K562 (cell line): ENCODE results near the gene PRMT7. TPM values are rescaled to one million over a fixed set of nuclear protein-coding genes. Genes with fewer than 3 reads are reported as not detected.

Experiments used
- ATAC-seq: fragments of 200-7000 bp; cut with Tn5 transposase; 3 replicates; pipeline ENCODE4 v1.9.1; 2020; ENCODE audit warnings: moderate library complexity
- BruUV-seq: library from RNA; stranded (reverse); fragments of 400-500 nt; replicated peaks from 2 replicates; lab custom pipeline; 2021; lab: Mats Ljungman, UMichigan
- CTCF ChIA-PET: fragments of 300-600 bp; formaldehyde crosslinking; extraction: SDS; loops from one replicate; lab custom pipeline; 2021; ENCODE audit warnings: low intra/inter-chr PET ratio; lab: Yijun Ruan, JAX
- POLR2A ChIA-PET: fragments of 300-600, 350-650 bp; sonication (Branson Sonifier 250); formaldehyde crosslinking; extraction: SDS; loops from one replicate; lab custom pipeline; 2021; ENCODE audit warnings: antibody characterized with exemption, inconsistent platforms; lab: Yijun Ruan, JAX
- DNase-seq, 4 experiments: peaks; one replicate each; pipeline versions ENCODE4 v3.0.0 to v3.0.0-alpha.2; 2011 to 2018; ENCODE audit warnings: low spot score in 3 of 4, mixed read lengths in 3 of 4; ENCODE audit errors: extremely low read depth in 1 of 4
- FAIRE-seq: peaks from 2 replicates; lab custom pipeline; 2011; peaks lifted over from hg19 to GRCh38; lab: Jason Lieb, UNC
- H2AFZ ChIP-seq: 2 replicates; pipeline ENCODE4 v1.6.0; 2011; ENCODE audit warnings: low read depth, low read length, control low read depth, inconsistent platforms
- H3K27ac ChIP-seq: fragments of 200-600 bp; 3 replicates; pipeline ENCODE4 v1.8.0; 2011; ENCODE audit warnings: low read depth, mild to moderate bottlenecking, control low read depth, inconsistent platforms, low read length, moderate library complexity, mixed read lengths; ENCODE audit errors: extremely low read depth
- H3K27me3 ChIP-seq, 2 experiments: fragments of 300-600 bp in 1 of 2; 2 replicates in 1 of 2; 3 replicates in 1 of 2; pipeline versions ENCODE4 v1.6.0 to v1.8.0; 2011; ENCODE audit warnings: inconsistent platforms in 2 of 2, low read length in 2 of 2, mild to moderate bottlenecking in 1 of 2, mixed read lengths in 1 of 2, moderate library complexity in 1 of 2; ENCODE audit not compliant: control insufficient read depth in 2 of 2, insufficient read depth in 2 of 2
- H3K36me3 ChIP-seq: fragments of 300-600 bp; 3 replicates; pipeline ENCODE4 v1.8.0; 2011; ENCODE audit warnings: mild to moderate bottlenecking, low read length, inconsistent platforms; ENCODE audit not compliant: control insufficient read depth, insufficient read depth
- H3K4me1 ChIP-seq, 2 experiments: fragments of 200-600 bp in 1 of 2; replicated peaks in 1 of 2; 2 replicates in 1 of 2; 3 replicates in 1 of 2; pipeline versions ENCODE4 v1.5.1 to v1.8.0; 2011; ENCODE audit warnings: inconsistent platforms in 2 of 2, low read length in 2 of 2, mild to moderate bottlenecking in 1 of 2, mixed read lengths in 1 of 2, moderate library complexity in 1 of 2; ENCODE audit not compliant: control insufficient read depth in 2 of 2, insufficient read depth in 2 of 2
- H3K4me2 ChIP-seq: 2 replicates; pipeline ENCODE4 v1.6.1; 2011; ENCODE audit warnings: low read length, control low read depth, inconsistent platforms, mixed read lengths; ENCODE audit not compliant: insufficient read depth
- H3K4me3 ChIP-seq: fragments of 200-600 bp; sonication (generic), shearing (Covaris generic); 2 replicates; pipeline ENCODE4 v1.5.1; 2016; ENCODE audit warnings: control low read depth, inconsistent platforms
- H3K79me2 ChIP-seq: fragments of 200-600 bp; 3 replicates; pipeline ENCODE4 v1.8.0; 2011; ENCODE audit warnings: low read length, inconsistent platforms; ENCODE audit not compliant: control insufficient read depth, insufficient read depth
- H3K9ac ChIP-seq, 2 experiments: 2 replicates each; pipeline versions ENCODE4 v1.6.0 to v1.6.1; 2011; ENCODE audit warnings: low read depth in 2 of 2, low read length in 2 of 2, control low read depth in 1 of 2, inconsistent platforms in 1 of 2, mild to moderate bottlenecking in 1 of 2, mixed read lengths in 1 of 2; ENCODE audit not compliant: insufficient read depth in 1 of 2
- H3K9me1 ChIP-seq: one replicate; pipeline ENCODE4 v1.6.0; 2011; ENCODE audit warnings: inconsistent platforms, mild to moderate bottlenecking, low read length, moderate library complexity; ENCODE audit not compliant: control insufficient read depth, insufficient read depth
- H3K9me3 ChIP-seq: replicated peaks from 2 replicates; pipeline ENCODE4 v1.5.1; 2011; ENCODE audit warnings: low read depth, low read length, inconsistent platforms; ENCODE audit not compliant: control insufficient read depth, insufficient read depth
- H4K20me1 ChIP-seq: replicated peaks from 2 replicates; pipeline ENCODE4 v1.6.1; 2011; ENCODE audit warnings: low read length, inconsistent platforms, mixed read lengths; ENCODE audit not compliant: control insufficient read depth, insufficient read depth
- BCL6 ChIP-seq: fragments of 250-450 bp; sonication (Bioruptor Pico); IDR thresholded peaks from 2 replicates; pipeline ENCODE4 v1.4.0; 2020
- CHCHD3 ChIP-seq: fragments of 250-450 bp; sonication (Bioruptor Pico); IDR thresholded peaks from 2 replicates; pipeline ENCODE4 v2.1.2; 2022; ENCODE audit warnings: mild to moderate bottlenecking
- DACH1 ChIP-seq: fragments of 450-650 bp; IDR thresholded peaks from 2 replicates; pipeline ENCODE4 v1.6.1; 2018; ENCODE audit not compliant: partially characterized antibody
- ETV6 ChIP-seq, 3 experiments: fragments of 150-350 bp in 1 of 3; sonication (generic) in 1 of 3; formaldehyde crosslinking in 1 of 3; IDR thresholded peaks; 2 replicates each; pipeline versions ENCODE4 v1.6.1 to v1.8.0; 2014 to 2022; ENCODE audit warnings: borderline replicate concordance in 2 of 3, low read depth in 2 of 3, antibody characterized with exemption in 1 of 3, low read length in 1 of 3, mild to moderate bottlenecking in 1 of 3, missing genetic modification reagents in 1 of 3
- TEAD2 ChIP-seq: fragments of 450-650 bp; IDR thresholded peaks from 2 replicates; pipeline ENCODE4 v1.6.1; 2016; ENCODE audit warnings: missing genetic modification characterization, control low read depth, missing compliant biosample characterization
- ZFP91 ChIP-seq: sonication (generic); formaldehyde crosslinking; IDR thresholded peaks from 2 replicates; pipeline ENCODE4 v1.8.0; 2022; ENCODE audit warnings: mild to moderate bottlenecking, missing genetic modification reagents
- ZNF217 ChIP-seq: sonication (generic); formaldehyde crosslinking; IDR thresholded peaks from 2 replicates; pipeline ENCODE4 v1.8.0; 2022; ENCODE audit warnings: mild to moderate bottlenecking, missing genetic modification reagents
- ZNF23 ChIP-seq: fragments of 250-450 bp; sonication (Bioruptor Pico); IDR thresholded peaks from 2 replicates; pipeline ENCODE4 v1.4.0; 2020; ENCODE audit warnings: mild to moderate bottlenecking
- ZNF24 ChIP-seq: fragments of 450-650 bp; IDR thresholded peaks from 2 replicates; pipeline ENCODE4 v1.6.1; 2016
- WGBS: fragments of 100-300 bp; shearing (Covaris generic); methylation state at CpG from one replicate; pipeline ENCODE4 v1.1.6; 2016; ENCODE audit warnings: low coverage, mixed read lengths; ENCODE audit not compliant: insufficient coverage; ENCODE audit errors: missing lambda C conversion rate; 5-methylcytosine and 5-hydroxymethylcytosine counted together
- in situ Hi-C: fragments of 300-500 bp; cut with MboI; formaldehyde crosslinking; loops from 4 replicates; pipeline ENCODE4 v1.15.0; 2018; ENCODE audit warnings: inconsistent platforms, mixed read lengths
- intact Hi-C: fragments of 100-400 bp; cut with micrococcal nuclease; formaldehyde crosslinking; loops from 2 replicates; pipeline ENCODE4 v1.14.2; 2022
- polyA plus RNA-seq, 8 experiments: library from polyadenylated mRNA; depleted of rRNA in 4 of 8; stranded (reverse) in 5 of 8; unstranded in 3 of 8; fragments of >200 nt; fragmentation: Nextera tagmentation in 2 of 8; fragmentation: Illumina TruSeq in 1 of 8; extraction: Ambion mirVana in 2 of 8; extraction: Trizol in 1 of 8; gene quantifications; 2 replicates each; pipeline versions ENCODE4 v1.2.1 to v1.2.3, GENCODE V29; 2011 to 2014; ENCODE audit warnings: inconsistent platforms in 1 of 8, missing spikeins in 1 of 8
- total RNA-seq, 7 experiments: library from RNA; depleted of rRNA in 6 of 7; stranded (reverse); fragments of >200 nt in 6 of 7; fragmentation: Illumina TruSeq in 2 of 7; extraction: Trizol in 2 of 7; gene quantifications; 2 replicates each; pipeline versions ENCODE4 v1.2.1 to v1.2.3, GENCODE V29; 2011 to 2021; ENCODE audit warnings: low replicate concordance in 1 of 7
- TF ChIP-seq, protein P1 (sequence below), 2 experiments: fragments of 450-650 bp in 1 of 2; sonication (generic) in 1 of 2; formaldehyde crosslinking in 1 of 2; IDR thresholded peaks in 1 of 2; conservative IDR thresholded peaks in 1 of 2; 2 replicates each; pipeline versions ENCODE4 v1.6.1 to v1.8.1; 2016 to 2023; ENCODE audit warnings: mild to moderate bottlenecking in 2 of 2, moderate library complexity in 2 of 2, inconsistent platforms in 1 of 2, missing genetic modification reagents in 1 of 2
- TF ChIP-seq, protein P2 (sequence below), 2 experiments: fragments of 250-450 bp in 1 of 2; fragments of 450-650 bp in 1 of 2; sonication (Bioruptor Pico) in 1 of 2; IDR thresholded peaks; 2 replicates each; pipeline versions ENCODE4 v1.6.1 to v1.8.0; 2016 to 2021; ENCODE audit warnings: mild to moderate bottlenecking in 2 of 2, moderate library complexity in 2 of 2, missing compliant biosample characterization in 1 of 2, missing genetic modification characterization in 1 of 2

The PRMT7 gene
- total and polyA plus RNA-seq, 9 of the 15 experiments (the other 6 are each of a cell fraction or from before 2014, with no cell fraction given), result 6.4 to 88.8 (median 73.1) TPM

DNA sequence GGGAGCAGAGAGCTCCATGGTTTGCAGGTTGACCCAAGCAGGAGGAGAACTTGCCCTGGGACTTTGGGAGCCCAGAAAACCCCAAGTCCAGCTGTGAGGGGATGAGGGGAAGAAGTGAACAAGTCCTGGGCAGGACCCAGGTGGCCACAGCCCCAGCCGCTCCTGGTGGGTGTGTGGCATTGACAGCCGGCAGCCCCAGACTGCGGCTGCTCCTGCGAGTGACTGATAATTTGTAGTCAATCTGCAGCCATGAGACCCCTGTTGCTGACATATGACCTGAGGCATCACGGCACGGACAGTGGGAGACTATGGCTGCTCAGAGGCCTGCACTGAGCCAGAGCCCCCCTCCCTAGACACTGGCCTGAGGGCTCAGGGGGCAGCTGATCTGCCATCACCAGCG, 66.4 kb downstream of the PRMT7 start (continued):
- TF ChIP-seq TEAD2 (tag), result no peak
- TF ChIP-seq, protein P1, sequence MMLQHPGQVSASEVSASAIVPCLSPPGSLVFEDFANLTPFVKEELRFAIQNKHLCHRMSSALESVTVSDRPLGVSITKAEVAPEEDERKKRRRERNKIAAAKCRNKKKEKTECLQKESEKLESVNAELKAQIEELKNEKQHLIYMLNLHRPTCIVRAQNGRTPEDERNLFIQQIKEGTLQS (IDR thresholded peaks at IDR 0.05), result no peak
- TF ChIP-seq, protein P1 (CRISPR knock-in tag; conservative IDR thresholded peaks at IDR 0.05), result no peak
- TF ChIP-seq, protein P2, sequence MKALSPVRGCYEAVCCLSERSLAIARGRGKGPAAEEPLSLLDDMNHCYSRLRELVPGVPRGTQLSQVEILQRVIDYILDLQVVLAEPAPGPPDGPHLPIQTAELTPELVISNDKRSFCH (CRISPR knock-in tag; IDR thresholded peaks at IDR 0.05), result no peak
- TF ChIP-seq, protein P2 (tag; IDR thresholded peaks at IDR 0.05), result no peak

- DNase-seq (no peak), ATAC-seq (no peak), FAIRE-seq (no peak)
- BruUV-seq, result no TSS peak
- peaks cover 20 to 21% of the 10 kb centered on the region in 2 experiments for H3K4me1 ChIP-seq
- H2AFZ ChIP-seq, result no peak overlapping the region
- 33% methylated on average over 11 of the region's 11 CpGs for WGBS
- no peaks in the 10 kb centered on the region for H3K9me1 ChIP-seq
- in situ Hi-C loops, result no loop called here
- ChIA-PET POLR2A (interaction anchor here (1.0 to 1.7 kb wide), 2 partner anchors 13 to 15 kb away, joined by 3 to 4 read pairs; no protein-coding TSS in a partner anchor), CTCF (no interaction called here)
- no peaks in the 10 kb centered on the region for H3K79me2 ChIP-seq
- no peaks in the 10 kb centered on the region for H3K36me3 ChIP-seq
- H3K4me3 ChIP-seq, result no peak overlapping the region
- H3K27me3 ChIP-seq, result peaks cover 18 to 30% of the 10 kb centered on the region in 2 experiments; a peak in 4 of 5 replicates
- H3K9ac ChIP-seq, result no peak overlapping the region; a peak in 1 of 4 replicates
- peaks cover 8% of the 10 kb centered on the region; the same call in 1 of the 2 replicates for H4K20me1 ChIP-seq
- intact Hi-C loops, result no loop called here
- H3K9me3 ChIP-seq, result no peaks in the 10 kb centered on the region
- no peak overlapping the region for H3K27ac ChIP-seq
- no peak overlapping the region for H3K4me2 ChIP-seq
- TF ChIP-seq ETV6 (IDR thresholded peaks at IDR 0.05; ENCODE audit: borderline replicate concordance in 1 of 2, low read depth in 2 of 2, low read length in 1 of 2) (no peak), ETV6 (CRISPR knock-in tag; IDR thresholded peaks at IDR 0.05; ENCODE audit: borderline replicate concordance) (no peak), ZFP91 (CRISPR knock-in tag) (no peak), CHCHD3 (no peak), BCL6 (CRISPR knock-in tag) (no peak), ZNF24 (no peak), DACH1 (no peak), ZNF217 (no peak), ZNF23 (CRISPR knock-in tag) (no peak)
Measured at GRCh38 chr16:68377667-68378393, 67.0 kb downstream of the PRMT7 start.
